ENCODE measurements around the gene NFIX.
"Not testable (repeated sequence)": the region's sequence is repeated elsewhere in the genome, so short reads cannot be mapped to it uniquely, and the experiment has no call there.

NFIX gene

GRCh38 chr19:12975221-12975741, 20.0 kb upstream of the NFIX start:
- H3K27ac Mint-ChIP-seq, result no peak overlapping the region
- no peaks in the 10 kb centered on the region for H3K36me3 Mint-ChIP-seq
- H3K4me1 Mint-ChIP-seq (ENCODE audit: low read depth), result no peaks in the 10 kb centered on the region
- no peak overlapping the region for H3K4me3 Mint-ChIP-seq
- H3K9me3 Mint-ChIP-seq (ENCODE audit: low read depth), result no peaks in the 10 kb centered on the region
- H3K27me3 Mint-ChIP-seq, result peaks cover 7% of the 10 kb centered on the region

DNA sequence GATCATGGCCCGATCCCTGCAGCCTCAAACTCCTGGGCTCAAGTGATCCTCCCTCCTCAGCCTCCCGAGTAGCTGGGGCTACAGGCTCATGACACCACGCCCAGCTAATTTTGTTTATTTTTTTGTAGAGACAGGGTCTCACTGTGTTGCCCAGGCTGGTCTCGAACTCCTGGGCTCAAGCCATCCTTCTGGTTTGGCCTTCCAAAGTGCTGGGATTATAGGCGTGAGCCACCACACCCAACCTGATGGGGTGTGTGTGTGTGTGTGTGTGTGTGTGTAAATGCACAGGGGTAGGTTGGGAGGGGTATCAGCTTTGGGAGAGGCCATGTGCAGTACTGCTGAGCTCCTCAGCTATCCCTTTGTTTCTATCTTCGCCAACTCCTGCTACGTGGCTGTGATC, 19.2 kb upstream of the NFIX start:
- H3K9me3 Mint-ChIP-seq (ENCODE audit: low read depth); H3K4me3 Mint-ChIP-seq; H3K27ac Mint-ChIP-seq; H3K4me1 Mint-ChIP-seq (ENCODE audit: low read depth); H3K36me3 Mint-ChIP-seq; H3K27me3 Mint-ChIP-seq: not testable (repeated sequence)

DNA sequence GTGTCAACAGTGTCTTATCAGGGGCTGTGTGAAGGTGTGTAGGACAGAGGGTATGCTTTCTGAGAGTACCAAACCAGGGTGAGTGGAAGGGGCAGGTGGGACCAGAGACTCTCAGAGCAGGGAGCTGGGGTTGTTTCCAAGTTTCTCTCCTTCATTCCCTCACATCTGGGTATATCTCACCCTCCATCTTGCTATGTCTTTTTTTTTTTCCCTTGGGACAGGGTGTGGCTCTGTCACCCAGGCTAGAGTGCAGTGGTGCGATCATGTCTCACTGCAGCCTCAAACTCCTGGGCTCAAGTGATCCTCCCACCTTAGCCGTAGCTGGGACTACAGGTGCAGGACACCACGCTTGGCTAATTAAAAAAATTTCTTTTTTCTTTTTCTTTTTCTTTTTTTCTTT, 15.3 kb upstream of the NFIX start:
- Mint-ChIP-seq H3K4me3 (no peak overlapping the region), H3K9me3 (ENCODE audit: low read depth) (no peaks in the 10 kb centered on the region), H3K27ac (no peak overlapping the region), H3K27me3 (peaks cover 7% of the 10 kb centered on the region), H3K4me1 (ENCODE audit: low read depth) (no peaks in the 10 kb centered on the region), H3K36me3 (no peaks in the 10 kb centered on the region)

DNA sequence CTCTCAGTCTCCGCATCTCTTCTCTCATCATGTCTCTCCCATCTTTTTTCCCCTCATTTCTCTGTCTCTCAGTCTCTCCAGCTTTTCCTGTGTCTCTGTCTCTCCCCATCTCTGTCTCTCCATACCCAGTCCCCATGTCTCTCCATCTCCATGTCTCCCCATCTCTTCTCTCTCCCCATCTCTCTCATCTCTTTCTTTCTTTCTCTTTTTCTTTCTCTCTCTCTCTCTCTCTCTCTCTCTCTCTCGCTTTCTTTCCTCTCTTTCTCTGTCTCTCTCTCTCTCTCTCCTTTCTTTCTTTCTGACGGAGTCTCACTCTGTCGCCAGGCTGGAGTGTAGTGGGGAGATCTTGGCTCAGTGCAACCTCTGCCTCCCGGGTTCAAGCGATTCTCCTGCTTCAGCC, 12.6 kb upstream of the NFIX start:
- no peaks in the 10 kb centered on the region for H3K9me3 Mint-ChIP-seq (ENCODE audit: low read depth)

GRCh38 chr19:12983091-12983490, 12.2 kb upstream of the NFIX start:
- Mint-ChIP-seq H3K9me3 (ENCODE audit: low read depth) (no peaks in the 10 kb centered on the region), H3K4me1 (ENCODE audit: low read depth) (no peaks in the 10 kb centered on the region), H3K27me3 (peaks cover 2% of the 10 kb centered on the region), H3K36me3 (no peaks in the 10 kb centered on the region), H3K4me3 (no peak overlapping the region), H3K27ac (no peak overlapping the region)

More for the DNA sequence above, 12.6 kb upstream of the NFIX start:
- Mint-ChIP-seq H3K27ac (no peak overlapping the region), H3K4me1 (ENCODE audit: low read depth) (no peaks in the 10 kb centered on the region), H3K4me3 (no peak overlapping the region), H3K27me3 (peaks cover 6% of the 10 kb centered on the region), H3K36me3 (no peaks in the 10 kb centered on the region)

DNA sequence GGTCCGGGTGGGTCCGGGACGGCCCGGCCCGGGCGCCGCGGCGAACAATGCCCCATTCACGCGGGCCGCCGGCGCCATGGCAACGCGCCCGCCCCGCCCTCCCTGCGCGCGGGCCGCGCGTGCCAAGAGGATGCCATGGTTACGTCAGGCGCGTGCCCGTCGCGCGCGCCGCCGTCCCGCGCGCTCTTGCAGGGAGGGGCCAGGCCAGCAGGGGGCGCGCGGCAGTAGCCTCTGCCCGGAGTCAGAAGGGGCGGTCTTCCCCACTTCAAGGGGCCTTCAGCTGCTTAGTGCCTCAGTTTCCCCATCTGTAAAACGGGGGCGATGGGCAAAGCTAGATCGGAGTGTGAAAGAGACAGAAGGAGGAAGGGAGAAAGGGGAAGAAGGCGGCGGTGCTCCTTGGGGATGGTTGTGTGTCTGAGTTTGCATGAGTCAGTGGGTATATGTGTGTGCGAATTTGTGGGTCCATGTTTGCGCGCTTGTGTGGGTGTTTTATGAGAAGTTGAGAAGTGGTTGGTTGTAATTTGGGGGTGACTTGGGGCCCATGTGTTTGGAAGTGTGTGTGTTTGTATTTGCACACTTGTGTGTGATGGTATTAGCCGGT, 11.6 kb upstream of the NFIX start:
- H3K9me3 Mint-ChIP-seq (ENCODE audit: low read depth), result no peaks in the 10 kb centered on the region
- H3K4me1 Mint-ChIP-seq (ENCODE audit: low read depth), result no peaks in the 10 kb centered on the region
- H3K4me3 Mint-ChIP-seq, result no peak overlapping the region
- no peaks in the 10 kb centered on the region for H3K36me3 Mint-ChIP-seq
- H3K27me3 Mint-ChIP-seq, result peaks cover 1% of the 10 kb centered on the region
- no peak overlapping the region for H3K27ac Mint-ChIP-seq

- Mint-ChIP-seq H3K9me3 (ENCODE audit: low read depth) (no peaks in the 10 kb centered on the region), H3K27ac (no peak overlapping the region), H3K4me3 (no peak overlapping the region), H3K4me1 (ENCODE audit: low read depth) (no peaks in the 10 kb centered on the region), H3K36me3 (no peaks in the 10 kb centered on the region), H3K27me3 (peaks cover 1% of the 10 kb centered on the region)
These were observed 11.1 kb upstream of the NFIX start for GRCh38 chr19:12984143-12984627.

- Mint-ChIP-seq H3K9me3 (ENCODE audit: low read depth) (no peaks in the 10 kb centered on the region), H3K27ac (no peak overlapping the region), H3K36me3 (no peaks in the 10 kb centered on the region), H3K27me3 (peaks cover 1% of the 10 kb centered on the region), H3K4me3 (no peak overlapping the region), H3K4me1 (ENCODE audit: low read depth) (no peaks in the 10 kb centered on the region)
These were observed 10.6 kb upstream of the NFIX start for GRCh38 chr19:12984683-12985048.

GRCh38 chr19:12985049-12985776, 10.1 kb upstream of the NFIX start:
- H3K27ac Mint-ChIP-seq, result no peak overlapping the region
- H3K36me3 Mint-ChIP-seq, result no peaks in the 10 kb centered on the region
- H3K9me3 Mint-ChIP-seq (ENCODE audit: low read depth), result no peaks in the 10 kb centered on the region
- no peaks in the 10 kb centered on the region for H3K4me1 Mint-ChIP-seq (ENCODE audit: low read depth)
- H3K27me3 Mint-ChIP-seq, result peaks cover 1% of the 10 kb centered on the region
- H3K4me3 Mint-ChIP-seq, result no peak overlapping the region

- no peak overlapping the region for H3K27ac Mint-ChIP-seq
These were observed 8.5 kb upstream of the NFIX start for GRCh38 chr19:12986726-12987125.

DNA sequence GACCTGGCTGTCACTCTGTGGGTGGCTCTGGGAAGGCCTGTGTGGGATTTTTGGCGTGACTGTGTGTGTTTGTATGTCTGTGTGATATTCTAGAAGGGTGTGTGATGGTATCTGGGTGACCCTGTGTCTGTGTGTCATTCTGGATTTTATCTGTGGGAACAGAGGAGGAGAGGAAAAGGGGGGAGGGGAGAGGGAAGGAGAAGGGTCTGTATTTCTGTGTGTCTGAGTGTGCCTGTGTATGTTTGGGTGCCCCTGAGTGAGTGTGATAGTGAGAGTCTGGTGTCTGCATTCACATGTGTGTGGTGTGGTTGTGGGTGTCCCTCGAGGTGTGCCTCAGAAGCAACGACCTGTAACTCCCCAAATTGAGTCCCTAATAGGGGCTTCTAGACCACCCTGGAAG, 8.1 kb upstream of the NFIX start:
- no peaks in the 10 kb centered on the region for H3K9me3 Mint-ChIP-seq (ENCODE audit: low read depth)
- peaks cover 2% of the 10 kb centered on the region for H3K4me1 Mint-ChIP-seq (ENCODE audit: low read depth)
- no peak overlapping the region for H3K27ac Mint-ChIP-seq
- H3K36me3 Mint-ChIP-seq, result no peaks in the 10 kb centered on the region
- peaks cover 1% of the 10 kb centered on the region for H3K27me3 Mint-ChIP-seq
- no peak overlapping the region for H3K4me3 Mint-ChIP-seq

More at GRCh38 chr19:12986726-12987125, 8.5 kb upstream of the NFIX start:
- no peak overlapping the region for H3K4me3 Mint-ChIP-seq
- H3K27me3 Mint-ChIP-seq, result peaks cover 1% of the 10 kb centered on the region
- H3K9me3 Mint-ChIP-seq (ENCODE audit: low read depth), result no peaks in the 10 kb centered on the region
- peaks cover 2% of the 10 kb centered on the region for H3K4me1 Mint-ChIP-seq (ENCODE audit: low read depth)
- H3K36me3 Mint-ChIP-seq, result no peaks in the 10 kb centered on the region

DNA sequence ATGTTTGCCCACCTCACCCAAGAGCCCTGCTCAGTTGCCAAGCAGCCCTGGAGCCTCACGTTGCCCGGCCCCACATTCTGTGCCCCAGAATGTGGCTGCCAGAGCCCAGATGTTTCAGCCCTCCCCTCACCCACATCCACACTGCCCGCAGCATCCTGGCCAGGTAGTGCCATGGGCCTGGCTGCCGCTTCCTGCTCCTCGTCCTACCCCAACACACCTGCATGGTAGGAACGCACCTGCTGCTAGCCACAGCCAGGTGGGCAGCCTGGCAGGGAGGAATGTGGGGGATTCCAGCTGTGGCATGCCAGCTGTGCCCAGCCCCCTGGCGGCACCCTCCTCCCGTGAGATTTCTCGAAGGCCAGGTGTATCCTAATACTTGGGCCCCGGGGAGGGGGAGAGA, 7.5 kb upstream of the NFIX start:
- Mint-ChIP-seq H3K4me1 (ENCODE audit: low read depth) (peaks cover 2% of the 10 kb centered on the region), H3K27me3 (peaks cover 1% of the 10 kb centered on the region), H3K4me3 (no peak overlapping the region), H3K9me3 (ENCODE audit: low read depth) (no peaks in the 10 kb centered on the region), H3K27ac (no peak overlapping the region), H3K36me3 (no peaks in the 10 kb centered on the region)

DNA sequence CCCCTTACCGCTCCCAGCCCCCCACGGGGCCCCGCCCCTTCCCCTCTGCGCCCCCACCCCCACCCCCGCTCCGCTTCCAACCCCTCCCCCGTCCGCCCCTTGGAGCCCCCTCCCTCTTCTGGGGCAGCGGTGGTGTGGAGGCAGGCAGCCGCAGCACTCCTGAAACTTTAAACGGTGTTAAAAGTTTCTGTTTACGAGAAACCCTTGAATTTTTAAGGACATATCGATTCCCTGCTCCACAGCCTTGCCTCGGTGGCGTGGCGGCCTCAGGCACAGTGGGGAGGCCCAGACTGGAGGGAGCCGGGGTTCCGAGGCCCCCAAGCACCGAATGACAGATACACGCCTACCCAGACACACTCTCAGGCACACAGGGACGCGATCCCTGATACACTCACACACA, 4.8 kb upstream of the NFIX start:
- Mint-ChIP-seq H3K27me3 (peaks cover 1% of the 10 kb centered on the region), H3K27ac (no peak overlapping the region), H3K9me3 (ENCODE audit: low read depth) (no peaks in the 10 kb centered on the region), H3K36me3 (no peaks in the 10 kb centered on the region), H3K4me3 (no peak overlapping the region), H3K4me1 (ENCODE audit: low read depth) (peaks cover 8% of the 10 kb centered on the region)

DNA sequence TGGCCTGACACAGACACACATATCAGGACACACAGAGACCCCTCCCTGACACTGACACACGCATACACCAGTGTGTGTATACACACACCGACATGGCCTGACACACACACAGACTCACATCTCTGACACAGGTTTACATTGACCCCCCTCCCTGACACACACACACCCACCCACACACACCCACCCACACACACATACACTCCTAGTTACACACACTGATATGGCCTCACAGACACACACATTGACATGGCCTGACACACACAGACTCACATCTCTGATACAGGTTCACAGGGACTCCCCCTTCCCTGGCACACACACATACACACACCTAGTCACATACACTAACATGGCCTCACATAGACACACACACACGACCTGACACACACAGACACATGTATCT, 4.4 kb upstream of the NFIX start:
- Mint-ChIP-seq H3K9me3 (ENCODE audit: low read depth) (no peaks in the 10 kb centered on the region), H3K4me1 (ENCODE audit: low read depth) (peaks cover 8% of the 10 kb centered on the region), H3K27ac (no peak overlapping the region), H3K27me3 (peaks cover 1% of the 10 kb centered on the region), H3K36me3 (no peaks in the 10 kb centered on the region), H3K4me3 (no peak overlapping the region)

- Mint-ChIP-seq H3K36me3 (no peaks in the 10 kb centered on the region), H3K27ac (no peak overlapping the region), H3K27me3 (peaks cover 1% of the 10 kb centered on the region), H3K9me3 (ENCODE audit: low read depth) (no peaks in the 10 kb centered on the region), H3K4me3 (no peak overlapping the region), H3K4me1 (ENCODE audit: low read depth) (peaks cover 8% of the 10 kb centered on the region)
These were observed 4.0 kb upstream of the NFIX start for GRCh38 chr19:12991296-12991695.

DNA sequence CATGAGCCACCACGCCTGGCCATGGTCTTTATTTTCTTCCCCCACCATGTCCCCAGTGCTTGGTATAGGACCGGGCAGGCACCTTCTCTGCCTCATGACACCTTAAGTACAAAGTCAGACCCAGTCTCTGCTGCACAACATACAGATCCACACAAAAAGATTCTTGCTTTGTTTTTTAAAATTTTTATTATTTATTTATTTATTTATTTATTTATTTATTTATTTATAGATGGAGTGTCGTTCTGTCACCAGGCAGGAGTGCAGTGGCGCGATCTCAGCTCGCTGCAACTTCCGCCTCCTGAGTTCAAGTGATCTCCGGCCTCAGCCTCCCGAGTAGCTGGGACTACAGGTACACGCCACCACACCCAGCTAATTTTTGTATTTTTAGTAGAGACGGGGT, 2.5 kb upstream of the NFIX start:
- Mint-ChIP-seq H3K9me3 (ENCODE audit: low read depth) (no peaks in the 10 kb centered on the region), H3K4me3 (no peak overlapping the region), H3K27ac (no peak overlapping the region), H3K27me3 (no peaks in the 10 kb centered on the region), H3K4me1 (ENCODE audit: low read depth) (peaks cover 10% of the 10 kb centered on the region), H3K36me3 (no peaks in the 10 kb centered on the region)
